DMS79 treated with DMSO at 0.1 percent for 48 hours (cell line): ENCODE results near the gene PPP1R14B.

Experiments used
- DNase-seq: peaks from one replicate; lab custom pipeline; 2025; lab: John Stamatoyannopoulos, UW

Gene PPP1R14B

DNA sequence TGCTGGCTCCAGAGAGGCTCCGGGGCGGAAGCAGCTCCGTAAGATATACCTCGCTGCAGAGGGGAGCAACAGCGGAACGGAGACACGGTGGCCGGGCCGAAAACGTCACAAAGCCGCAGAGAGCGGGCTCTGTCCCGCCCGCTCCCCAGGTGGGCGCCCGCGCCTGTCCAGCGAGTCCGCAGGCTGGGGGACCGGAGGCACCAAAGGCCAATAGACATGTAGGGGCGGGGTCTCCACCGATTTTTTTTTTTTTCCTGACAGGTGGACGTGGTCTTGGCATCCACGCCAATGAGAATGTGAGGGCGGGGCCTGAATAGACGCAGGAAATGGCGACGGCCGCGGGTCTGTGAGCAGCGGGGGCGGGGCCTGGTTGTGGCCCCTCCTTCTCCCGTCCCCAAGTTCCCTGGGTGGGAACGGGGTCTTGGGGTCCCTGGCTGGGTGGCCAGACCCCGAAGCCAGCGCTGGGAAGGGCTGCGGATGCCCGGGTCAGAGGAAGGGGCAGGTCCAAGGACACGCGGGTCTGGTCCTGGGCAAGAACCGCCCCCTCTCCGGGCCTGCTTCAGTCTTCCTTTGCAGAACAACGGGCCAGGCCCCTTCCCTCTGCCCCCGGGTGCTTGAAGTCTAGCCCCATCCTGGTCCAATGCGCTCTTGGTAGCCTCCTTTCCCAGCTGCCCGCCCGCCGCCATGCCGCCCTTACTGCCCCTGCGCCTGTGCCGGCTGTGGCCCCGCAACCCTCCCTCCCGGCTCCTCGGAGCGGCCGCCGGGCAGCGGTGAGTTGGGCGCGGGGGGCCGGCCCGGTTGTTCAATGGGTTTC is 16.4 kb downstream of the PPP1R14B start, which contains the start of gene DNAJC4:
TSS of gene DNAJC4 (plus strand) at position 378 of the 814 bp plus-strand sequence. CDS start at position 685, 307 bp downstream.
- peak; percentile 95 for DNase-seq

DNA sequence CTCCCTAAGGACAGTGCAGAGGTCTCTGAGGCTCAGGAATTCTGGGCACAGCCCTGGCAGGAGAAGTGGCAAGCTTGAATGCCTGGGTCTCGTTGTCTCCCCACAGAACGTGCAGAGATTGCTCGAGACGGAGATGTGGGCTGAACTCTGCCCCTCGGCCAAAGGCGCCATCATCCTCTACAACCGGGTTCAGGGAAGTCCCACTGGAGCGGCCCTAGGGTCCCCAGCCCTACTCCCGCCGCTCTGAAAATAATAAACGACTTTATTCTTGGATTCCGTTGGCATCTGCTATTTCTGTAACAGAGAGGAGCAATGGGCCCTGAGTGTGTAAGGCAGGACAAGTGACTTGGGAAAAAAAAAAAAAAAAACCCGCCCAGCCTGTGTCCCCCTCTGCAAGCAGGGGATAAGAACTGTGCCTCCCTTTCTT is 17.0 kb downstream of the PPP1R14B start:
- DNase-seq: no peak

DNA sequence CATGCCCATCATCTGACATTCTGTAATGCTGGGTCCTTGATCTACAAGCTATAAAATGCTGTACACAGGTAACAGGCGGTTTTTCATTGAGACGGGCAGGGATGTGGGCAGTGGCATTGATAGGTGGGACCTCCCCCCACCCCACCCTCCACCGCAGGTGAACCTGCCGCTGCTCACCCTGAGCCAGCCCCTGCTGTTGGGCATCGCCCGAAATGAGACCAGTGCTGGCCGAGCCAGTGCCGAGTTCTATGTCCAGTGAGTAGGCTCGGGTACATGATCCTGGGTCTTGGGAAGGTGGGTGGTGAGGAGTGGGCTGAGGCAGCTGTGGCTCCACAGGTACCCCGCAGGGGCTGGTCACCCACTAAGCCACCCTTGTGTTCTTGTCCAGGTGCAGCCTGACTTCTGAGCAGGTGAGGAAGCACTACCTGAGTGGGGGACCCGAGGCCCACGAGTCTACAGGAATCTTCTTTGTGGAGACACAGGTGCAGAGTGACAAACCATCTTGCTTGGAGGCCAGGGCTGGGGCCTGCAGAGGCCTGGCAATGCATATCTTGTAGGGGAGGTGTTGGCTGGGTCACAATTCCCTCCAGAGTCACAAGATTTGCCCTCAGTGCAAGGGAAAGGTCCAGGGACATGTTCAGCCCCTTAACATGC is 17.5 kb downstream of the PPP1R14B start:
- no peak for DNase-seq

DNA sequence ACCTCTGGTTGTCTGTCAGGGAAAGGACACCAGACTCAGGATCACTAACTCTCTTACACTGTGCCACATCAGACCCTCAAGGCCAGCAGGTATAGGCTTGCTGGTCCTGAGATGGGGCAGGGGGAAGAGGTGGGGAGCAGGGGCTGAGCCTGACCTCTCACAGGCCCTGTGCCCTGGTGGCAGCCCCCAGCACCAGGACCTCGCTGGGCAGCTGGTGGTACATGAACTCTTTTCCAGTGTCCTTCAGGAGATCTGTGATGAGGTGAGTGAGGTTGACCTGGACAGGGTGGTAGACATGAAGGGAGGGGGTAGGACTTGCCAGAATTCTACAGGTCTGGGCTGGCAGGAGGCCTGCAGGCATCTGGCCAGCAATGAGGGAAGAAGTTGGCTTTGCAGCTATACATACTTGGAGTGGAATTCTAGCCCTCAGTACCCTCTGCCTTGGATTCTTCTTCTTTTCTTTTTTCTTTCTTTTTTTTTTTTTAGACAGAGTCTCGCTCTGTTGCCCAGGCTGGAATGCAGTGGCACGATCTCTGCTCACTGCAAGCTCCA is 19.3 kb downstream of the PPP1R14B start:
- no peak for DNase-seq

DNA sequence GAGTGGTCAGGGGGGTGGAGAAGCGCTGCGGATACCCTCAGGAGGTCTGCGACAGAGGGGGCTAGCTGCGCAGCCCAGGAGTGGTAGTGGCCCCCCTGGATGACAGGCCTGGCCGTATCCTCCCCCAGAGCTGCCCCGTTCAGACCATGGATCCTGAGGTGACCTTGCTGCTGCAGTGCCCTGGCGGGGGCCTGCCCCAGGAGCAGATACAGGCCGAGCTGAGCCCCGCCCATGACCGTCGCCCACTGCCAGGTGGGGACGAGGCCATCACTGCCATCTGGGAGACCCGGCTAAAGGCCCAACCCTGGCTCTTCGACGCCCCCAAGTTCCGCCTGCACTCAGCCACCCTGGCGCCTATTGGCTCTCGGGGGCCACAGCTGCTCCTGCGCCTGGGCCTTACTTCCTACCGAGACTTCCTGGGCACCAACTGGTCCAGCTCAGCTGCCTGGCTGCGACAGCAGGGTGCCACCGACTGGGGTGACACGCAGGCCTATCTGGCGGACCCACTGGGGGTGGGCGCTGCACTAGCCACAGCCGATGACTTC is 20.2 kb downstream of the PPP1R14B start:
- DNase-seq: peak; percentile 86

DNA sequence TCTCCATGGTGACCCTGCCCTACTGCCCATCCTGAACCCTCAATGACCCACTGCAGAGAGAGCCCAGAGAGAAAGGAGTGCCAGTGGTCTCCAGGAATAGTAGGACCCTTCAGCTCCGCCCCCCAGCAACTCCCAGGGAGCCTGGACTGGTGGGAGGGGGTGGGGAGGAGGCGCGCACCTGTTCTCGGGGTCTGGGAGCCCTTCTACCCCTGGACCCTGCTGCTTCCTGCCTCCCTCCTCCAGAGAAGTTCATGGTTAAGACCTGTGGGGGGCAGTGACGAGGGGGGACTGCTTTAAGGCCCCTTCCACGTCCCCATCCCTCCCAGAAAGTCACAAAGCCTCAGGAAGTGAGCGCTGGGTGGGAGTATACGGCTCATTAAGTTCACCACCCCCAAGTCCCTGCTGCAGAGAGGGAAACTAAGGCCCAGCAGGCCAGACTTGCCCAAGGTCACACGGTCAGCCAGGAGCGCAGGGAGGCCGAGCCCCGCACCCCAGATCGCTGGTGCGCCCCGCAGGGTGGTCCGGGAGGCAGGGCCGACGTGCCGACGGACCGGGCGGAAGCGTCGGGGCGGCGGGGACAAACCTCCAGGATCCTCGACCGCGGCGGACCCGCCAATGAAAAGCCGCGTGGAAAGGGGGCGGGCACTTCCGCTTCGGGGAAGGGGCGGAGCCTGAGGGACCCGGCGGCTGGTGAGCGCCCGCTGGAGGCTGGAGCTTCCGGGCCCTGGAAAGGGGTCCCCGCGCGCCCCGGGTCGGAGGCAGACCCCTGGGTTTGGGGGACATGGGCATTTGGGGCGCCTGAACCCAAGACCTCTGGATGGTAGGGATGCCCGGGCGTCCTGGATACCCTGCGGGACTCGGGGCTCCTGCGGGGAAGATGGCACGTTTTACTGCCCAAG is 20.9 kb downstream of the PPP1R14B start, which contains the start of the genes NUDT22 and TRPT1:
TSS of gene NUDT22 (plus strand) at position 667 of the 899 bp plus-strand sequence. CDS start 379 bp downstream, outside the sequence.
TSS of gene TRPT1 (minus strand) at position 579 of the 899 bp plus-strand sequence. CDS start at position 253, 326 bp downstream.
- peak; percentile 79 for DNase-seq

DNA sequence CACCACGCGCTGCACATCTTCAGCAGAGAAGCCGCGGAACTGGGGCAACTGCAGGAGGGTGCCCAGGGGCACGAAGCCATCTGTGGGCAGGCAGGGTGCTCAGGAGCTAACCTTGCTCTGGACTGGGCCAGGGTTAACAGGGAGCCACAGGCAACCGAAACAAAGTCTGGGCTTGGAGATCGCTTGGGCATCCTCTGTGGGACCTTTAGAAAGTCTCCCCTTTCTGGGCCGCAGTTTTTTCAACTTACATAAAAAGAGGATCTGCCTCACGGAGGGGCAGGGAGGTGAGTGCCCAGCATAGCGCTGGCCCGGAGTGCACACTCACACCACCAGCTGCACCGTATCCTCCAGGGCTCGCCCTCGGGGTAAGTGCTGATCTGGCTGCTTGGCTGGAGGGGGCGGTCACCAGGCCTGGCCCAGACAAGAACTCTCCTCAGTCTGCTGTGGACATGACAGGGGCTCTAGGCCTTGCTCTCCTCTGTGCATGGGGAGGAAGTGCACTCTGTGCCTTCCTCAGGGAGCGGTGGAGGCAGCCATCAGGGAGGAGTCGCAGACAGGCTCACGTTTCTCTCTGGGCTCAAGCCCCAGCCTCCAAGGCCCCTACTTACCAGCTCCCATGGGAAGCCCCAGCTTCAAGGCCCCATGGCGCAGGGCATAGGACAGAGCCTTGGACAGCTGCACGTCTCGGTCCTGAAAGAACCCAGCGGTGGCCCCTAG is 21.7 kb downstream of the PPP1R14B start:
- no peak for DNase-seq

DNA sequence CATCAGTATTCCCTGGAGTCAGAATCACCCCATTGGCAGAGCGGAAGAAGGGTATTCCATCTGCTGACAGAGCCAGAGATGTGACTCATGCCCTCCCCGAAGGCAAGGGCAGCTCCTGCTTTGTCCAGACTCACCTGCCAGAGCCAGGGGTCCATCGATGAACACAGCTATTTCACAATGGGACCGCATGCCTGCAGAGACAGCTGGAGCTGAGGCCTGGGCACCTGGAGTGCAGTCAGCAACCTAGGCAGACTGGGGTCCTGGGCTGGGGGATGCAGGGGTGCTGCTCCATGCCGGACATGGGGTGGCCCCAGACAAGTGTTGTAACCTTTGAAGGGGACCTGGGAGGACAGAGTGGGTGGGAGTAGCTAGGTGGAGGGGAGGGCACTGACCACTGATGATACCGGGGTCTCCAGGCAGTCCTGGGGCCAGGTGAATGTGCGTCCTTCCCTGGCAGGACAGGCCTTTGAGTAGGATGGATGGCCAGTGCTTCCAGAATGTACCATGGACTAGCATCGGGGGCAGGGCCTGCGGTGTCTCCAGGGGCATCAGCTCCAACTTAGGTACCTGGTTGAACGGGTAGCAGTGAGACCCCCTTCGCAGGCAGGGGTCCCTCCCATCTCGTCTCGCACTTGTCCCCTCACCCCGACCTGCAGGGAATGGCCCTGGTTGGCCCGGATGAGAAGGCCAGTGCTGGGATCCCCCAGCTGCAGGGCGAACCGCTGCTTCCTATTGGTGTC is 22.4 kb downstream of the PPP1R14B start:
- no peak for DNase-seq

DNA sequence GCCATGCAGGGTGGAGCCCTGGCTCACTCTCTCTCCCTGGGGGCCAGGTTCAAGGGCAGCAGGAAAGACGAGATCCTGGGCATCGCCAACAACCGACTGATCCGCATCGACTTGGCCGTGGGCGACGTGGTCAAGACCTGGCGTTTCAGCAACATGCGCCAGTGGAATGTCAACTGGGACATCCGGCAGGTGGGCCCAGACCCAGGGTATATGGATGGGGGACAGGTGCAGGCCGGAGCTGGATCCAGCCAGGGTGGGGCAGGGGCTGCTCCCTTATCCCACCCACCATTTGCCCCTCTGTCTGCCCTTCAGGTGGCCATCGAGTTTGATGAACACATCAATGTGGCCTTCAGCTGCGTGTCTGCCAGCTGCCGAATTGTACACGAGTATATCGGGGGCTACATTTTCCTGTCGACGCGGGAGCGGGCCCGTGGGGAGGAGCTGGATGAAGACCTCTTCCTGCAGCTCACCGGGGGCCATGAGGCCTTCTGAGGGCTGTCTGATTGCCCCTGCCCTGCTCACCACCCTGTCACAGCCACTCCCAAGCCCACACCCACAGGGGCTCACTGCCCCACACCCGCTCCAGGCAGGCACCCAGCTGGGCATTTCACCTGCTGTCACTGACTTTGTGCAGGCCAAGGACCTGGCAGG is 23.6 kb downstream of the PPP1R14B start:
- DNase-seq: no peak

DNA sequence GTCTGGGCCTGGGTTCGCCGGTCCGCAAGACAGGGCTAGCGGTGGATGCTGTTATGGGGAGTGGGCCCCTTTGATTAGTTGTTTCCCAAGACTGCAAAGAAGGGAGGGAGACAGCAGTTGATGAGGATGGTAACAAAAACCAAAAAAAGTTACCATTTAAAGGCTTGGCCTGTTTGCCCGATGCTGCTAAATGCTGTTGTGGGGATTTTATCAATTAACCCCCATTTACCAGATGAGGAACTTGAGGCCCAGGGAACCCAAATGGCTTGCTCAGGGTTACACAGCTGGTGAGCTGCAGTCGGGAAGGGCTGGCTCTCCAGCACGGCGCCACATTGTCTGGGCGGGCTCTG is 24.1 kb downstream of the PPP1R14B start:
- DNase-seq: peak; percentile 29

DNA sequence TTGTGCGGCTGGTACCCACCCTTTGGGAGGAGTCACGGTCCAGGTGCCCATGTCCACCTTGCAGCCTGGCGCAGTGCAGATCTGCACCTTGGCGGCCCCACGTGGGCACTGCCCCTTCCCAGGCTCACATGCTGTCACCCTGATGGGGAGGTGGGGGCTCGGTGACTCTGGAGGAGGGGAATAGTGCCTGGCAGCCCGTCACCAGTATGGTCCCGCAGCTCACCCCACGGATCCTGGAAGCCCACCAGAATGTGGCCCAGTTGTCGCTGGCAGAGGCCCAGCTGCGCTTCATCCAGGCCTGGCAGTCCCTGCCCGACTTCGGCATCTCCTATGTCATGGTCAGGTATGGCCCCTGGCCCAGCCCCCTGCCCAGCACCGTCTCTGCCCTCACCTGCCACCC is 25.9 kb downstream of the PPP1R14B start:
- no peak for DNase-seq

DNA sequence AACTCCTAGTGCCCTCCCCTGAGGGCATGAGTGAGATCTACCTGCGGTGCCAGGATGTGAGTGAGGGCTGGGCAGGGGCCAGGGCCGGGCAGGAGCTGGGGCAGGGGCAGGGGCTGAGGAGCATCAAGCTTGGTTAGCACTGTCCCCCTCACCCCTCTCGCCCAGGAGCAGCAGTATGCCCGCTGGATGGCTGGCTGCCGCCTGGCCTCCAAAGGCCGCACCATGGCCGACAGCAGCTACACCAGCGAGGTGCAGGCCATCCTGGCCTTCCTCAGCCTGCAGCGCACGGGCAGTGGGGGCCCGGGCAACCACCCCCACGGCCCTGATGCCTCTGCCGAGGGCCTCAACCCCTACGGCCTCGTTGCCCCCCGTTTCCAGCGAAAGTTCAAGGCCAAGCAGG is 26.5 kb downstream of the PPP1R14B start:
- no peak for DNase-seq

DNA sequence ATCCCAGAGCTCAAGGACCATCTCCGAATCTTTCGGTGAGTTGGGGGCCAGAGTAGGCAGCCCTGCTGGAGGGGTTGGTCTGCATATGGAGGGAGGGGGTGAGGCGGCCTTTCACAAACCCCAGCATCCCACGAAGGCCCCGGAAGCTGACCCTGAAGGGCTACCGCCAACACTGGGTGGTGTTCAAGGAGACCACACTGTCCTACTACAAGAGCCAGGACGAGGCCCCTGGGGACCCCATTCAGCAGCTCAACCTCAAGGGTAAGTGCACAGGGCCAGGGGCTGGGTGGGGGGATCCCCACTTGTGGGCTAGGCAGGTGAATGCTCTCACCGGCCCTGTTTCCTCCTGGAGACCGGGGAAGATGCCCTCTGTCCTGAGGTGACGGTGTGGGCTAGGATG is 27.0 kb downstream of the PPP1R14B start:
- DNase-seq: no peak

DNA sequence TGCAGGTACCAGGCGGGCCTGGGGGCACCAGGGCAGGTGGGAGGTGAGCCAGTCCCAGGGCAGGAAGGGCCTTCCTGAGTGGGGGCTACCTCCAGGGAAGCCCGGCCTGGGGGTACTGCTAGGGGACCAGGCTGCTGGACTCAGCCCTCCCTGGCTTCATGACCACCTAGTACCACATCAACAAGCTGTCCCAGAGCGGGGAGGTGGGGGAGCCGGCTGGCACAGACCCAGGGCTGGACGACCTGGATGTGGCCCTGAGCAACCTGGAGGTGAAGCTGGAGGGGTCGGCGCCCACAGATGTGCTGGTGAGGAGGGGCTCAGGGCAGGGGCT is 27.4 kb downstream of the PPP1R14B start:
- DNase-seq: no peak

DNA sequence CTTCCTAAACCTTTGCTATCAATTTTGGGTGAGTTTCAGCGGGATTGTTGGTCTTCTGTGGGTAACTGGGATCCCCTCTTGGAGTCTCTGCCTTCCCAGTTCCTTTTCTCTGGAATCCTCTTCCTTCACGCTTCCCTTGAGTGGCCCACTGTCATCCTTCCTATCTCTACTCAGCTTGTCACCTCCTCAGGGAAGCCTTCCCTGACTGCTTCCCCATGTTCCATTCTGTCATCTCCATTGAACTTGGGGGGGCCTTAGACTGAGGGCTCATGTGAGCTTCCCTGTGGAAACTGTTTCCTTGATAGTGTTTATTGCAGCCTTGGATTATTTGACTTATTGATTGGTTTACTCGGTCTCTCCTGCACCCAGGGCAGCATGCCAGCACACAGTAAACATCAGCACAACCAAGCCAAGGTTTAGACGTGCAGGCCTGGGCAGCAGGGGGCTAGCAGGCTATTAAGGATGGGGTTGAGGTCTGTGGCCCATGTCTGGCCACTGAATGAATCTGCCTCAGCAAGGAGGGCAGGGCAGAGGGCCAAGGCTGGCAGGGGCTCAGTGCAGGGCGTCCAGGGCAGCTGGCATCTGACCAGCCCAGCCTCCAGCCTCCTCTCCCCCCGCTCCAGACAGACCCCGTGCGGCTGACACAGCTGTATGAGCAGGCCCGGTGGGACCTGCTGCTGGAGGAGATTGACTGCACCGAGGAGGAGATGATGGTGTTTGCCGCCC is 28.0 kb downstream of the PPP1R14B start:
- no peak for DNase-seq

DNA sequence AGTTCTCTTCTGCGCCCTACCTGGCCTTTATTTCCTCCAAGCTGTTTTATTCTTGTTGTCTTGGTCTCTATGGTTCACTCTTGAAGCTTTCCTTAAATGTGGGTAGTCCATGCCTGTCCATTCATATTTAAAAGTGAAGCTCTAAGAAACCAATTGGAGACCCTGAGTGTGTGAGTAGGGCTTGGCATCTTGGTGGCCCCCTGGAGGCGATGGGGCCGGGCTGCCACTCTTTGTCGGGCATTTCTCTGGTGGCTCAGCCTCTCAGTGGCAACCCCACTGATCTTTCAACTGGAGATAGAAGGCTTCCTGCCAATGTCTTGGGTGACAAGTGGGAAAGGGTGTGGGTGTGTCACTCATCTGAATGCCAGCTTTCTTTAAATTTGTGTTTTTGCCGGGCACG is 29.9 kb downstream of the PPP1R14B start:
- DNase-seq: no peak

DNA sequence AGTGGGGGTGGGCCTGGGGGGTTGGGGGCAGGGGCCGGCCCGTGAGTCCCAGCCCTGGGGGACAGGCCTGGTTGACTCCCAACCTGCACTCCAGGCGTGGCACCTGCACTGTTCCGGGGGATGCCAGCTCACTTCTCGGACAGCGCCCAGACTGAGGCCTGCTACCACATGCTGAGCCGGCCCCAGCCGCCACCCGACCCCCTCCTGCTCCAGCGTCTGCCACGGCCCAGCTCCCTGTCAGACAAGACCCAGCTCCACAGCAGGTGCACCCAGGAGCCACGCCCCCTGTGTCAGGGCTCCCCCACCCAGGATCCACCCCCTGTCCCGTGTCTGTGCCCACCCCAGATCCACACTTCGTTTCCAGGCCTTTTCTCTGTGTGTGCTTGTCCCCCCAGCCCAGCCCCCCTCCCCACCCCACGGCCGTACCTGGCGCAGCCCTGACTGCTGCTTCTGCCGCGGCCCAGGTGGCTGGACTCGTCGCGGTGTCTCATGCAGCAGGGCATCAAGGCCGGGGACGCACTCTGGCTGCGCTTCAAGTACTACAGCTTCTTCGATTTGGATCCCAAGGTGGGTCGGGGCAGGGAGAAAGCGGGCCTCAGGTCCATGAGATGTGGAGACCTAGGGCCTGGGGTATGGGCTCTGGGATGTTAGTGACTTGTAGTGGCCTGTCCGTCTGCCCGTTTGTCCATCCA is 35.4 kb downstream of the PPP1R14B start:
- no peak for DNase-seq

DNA sequence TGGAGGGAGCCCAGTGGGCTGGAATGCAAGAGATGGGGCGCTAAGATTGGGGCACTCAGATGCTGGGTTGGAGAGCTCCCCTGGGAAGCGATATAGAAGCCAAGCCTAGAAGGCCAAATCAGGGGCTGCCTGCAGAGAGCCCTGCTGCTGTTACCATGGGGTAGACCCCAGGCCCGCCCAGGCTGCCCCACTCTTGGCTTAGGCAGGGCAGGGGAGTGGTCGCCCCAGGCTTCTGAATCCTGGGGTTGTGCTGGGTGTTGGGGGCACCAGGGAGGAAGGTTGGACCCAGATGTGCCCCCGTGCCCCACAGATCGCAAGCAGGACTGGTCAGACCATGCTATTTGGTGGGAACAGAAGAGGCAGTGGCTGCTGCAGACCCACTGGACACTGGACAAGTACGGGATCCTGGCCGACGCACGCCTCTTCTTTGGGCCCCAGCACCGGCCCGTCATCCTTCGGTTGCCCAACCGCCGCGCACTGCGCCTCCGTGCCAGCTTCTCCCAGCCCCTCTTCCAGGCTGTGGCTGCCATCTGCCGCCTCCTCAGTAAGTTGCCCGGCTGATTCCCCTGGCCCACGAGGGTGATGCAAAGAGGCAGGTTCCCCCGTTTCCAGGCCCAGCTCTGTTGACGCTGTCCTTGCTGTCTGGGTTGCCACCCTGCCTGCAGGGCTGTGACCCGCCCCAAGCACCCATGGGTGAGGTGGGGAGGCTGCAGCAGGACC is 36.3 kb downstream of the PPP1R14B start:
- DNase-seq: no peak
